Mammary epithelial cell (primary cell): ENCODE measurements around the gene CREB5.

Source experiments
- EZH2 ChIP-seq: IDR thresholded peaks from 2 replicates; pipeline ENCODE4 v1.6.1; 2012; ENCODE audit warnings: low read length, inconsistent platforms, borderline replicate concordance
- TF ChIP-seq, protein P1 (sequence below), 2 donors: IDR thresholded peaks in 1 of 2; conservative IDR thresholded peaks in 1 of 2; 2 replicates each; pipeline ENCODE4 v1.5.1; 2011 to 2012; ENCODE audit warnings: inconsistent platforms in 2 of 2, low read length in 2 of 2, mild to moderate bottlenecking in 2 of 2, control low read depth in 1 of 2, low read depth in 1 of 2; ENCODE audit not compliant: insufficient read depth in 1 of 2; ENCODE audit errors: extremely low read depth in 1 of 2

DNA sequence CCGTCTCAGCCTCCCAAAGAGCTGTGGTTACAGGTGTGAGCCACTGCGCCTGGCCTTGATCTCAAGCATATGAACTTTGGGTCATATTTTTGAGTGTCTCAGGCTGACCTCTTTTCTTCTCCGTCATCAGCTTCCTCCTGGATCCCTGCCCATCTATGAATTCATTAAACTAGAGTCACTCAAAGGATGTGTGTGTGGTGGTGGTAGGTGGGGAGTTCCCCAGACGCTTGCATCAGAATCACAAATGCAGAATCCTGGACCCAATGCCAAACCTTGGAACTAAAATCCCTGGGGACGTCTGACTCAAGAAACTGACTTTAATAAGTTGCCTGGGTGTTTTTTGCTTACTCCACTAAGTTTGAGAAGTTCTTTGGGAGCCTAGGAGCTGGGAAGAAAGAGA, 6.7 kb upstream of the CREB5 start:
- no peak for TF ChIP-seq EZH2
- TF ChIP-seq, protein P1, sequence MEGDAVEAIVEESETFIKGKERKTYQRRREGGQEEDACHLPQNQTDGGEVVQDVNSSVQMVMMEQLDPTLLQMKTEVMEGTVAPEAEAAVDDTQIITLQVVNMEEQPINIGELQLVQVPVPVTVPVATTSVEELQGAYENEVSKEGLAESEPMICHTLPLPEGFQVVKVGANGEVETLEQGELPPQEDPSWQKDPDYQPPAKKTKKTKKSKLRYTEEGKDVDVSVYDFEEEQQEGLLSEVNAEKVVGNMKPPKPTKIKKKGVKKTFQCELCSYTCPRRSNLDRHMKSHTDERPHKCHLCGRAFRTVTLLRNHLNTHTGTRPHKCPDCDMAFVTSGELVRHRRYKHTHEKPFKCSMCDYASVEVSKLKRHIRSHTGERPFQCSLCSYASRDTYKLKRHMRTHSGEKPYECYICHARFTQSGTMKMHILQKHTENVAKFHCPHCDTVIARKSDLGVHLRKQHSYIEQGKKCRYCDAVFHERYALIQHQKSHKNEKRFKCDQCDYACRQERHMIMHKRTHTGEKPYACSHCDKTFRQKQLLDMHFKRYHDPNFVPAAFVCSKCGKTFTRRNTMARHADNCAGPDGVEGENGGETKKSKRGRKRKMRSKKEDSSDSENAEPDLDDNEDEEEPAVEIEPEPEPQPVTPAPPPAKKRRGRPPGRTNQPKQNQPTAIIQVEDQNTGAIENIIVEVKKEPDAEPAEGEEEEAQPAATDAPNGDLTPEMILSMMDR (conservative IDR thresholded peaks at IDR 0.05 in 1 of 2, IDR thresholded peaks at IDR 0.05 in 1 of 2; ENCODE audit: extremely low read depth in 1 of 2, insufficient read depth in 1 of 2, low read depth in 1 of 2, low read length in 2 of 2), result no peak
